Stimulated activated CD4-positive, alpha-beta T cell treated with anti-CD3 and anti-CD28 coated beads, Interleukin-4, amount 100 ng/mL, for 4 hours (primary cell): ENCODE data around the gene TTC32.

Source experiments
- DNase-seq, 2 experiments: peaks; one replicate each; pipeline ENCODE4 v3.0.0-alpha.2; 2020

Gene TTC32

GRCh38 chr2:19873014-19873413 is 28.8 kb downstream of the TTC32 start:
- DNase-seq = no peak

GRCh38 chr2:19872302-19872701 is 29.5 kb downstream of the TTC32 start:
- DNase-seq = no peak

GRCh38 chr2:19871836-19872235 is 29.9 kb downstream of the TTC32 start:
- DNase-seq = no peak

GRCh38 chr2:19870792-19871191 is 31.0 kb downstream of the TTC32 start:
- no peak for DNase-seq

GRCh38 chr2:19868701-19869580 is 32.8 kb downstream of the TTC32 start:
- DNase-seq = peak; percentile 57 to 60

GRCh38 chr2:19868224-19868623 is 33.6 kb downstream of the TTC32 start:
- DNase-seq = no peak

GRCh38 chr2:19866771-19867170 is 35.0 kb downstream of the TTC32 start:
- DNase-seq = no peak

GRCh38 chr2:19865151-19865550 is 36.6 kb downstream of the TTC32 start:
- no peak for DNase-seq

- no peak for DNase-seq
These were observed 37.4 kb downstream of the TTC32 start for GRCh38 chr2:19864381-19864780.

GRCh38 chr2:19863303-19864041 is 38.3 kb downstream of the TTC32 start:
- DNase-seq = peak; percentile 51 to 67

GRCh38 chr2:19861813-19862212 is 40.0 kb downstream of the TTC32 start:
- no peak for DNase-seq

- no peak for DNase-seq
These were observed 41.8 kb downstream of the TTC32 start for GRCh38 chr2:19860022-19860421.

GRCh38 chr2:19859565-19859964 is 42.2 kb downstream of the TTC32 start:
- no peak for DNase-seq

- DNase-seq = no peak
These were observed 44.0 kb downstream of the TTC32 start for GRCh38 chr2:19857806-19858205.

GRCh38 chr2:19857100-19857499 is 44.7 kb downstream of the TTC32 start:
- DNase-seq = no peak

GRCh38 chr2:19855542-19856431 is 46.0 kb downstream of the TTC32 start:
- no peak for DNase-seq

- no peak for DNase-seq
These were observed 46.9 kb downstream of the TTC32 start for GRCh38 chr2:19854596-19855541.

GRCh38 chr2:19851116-19851695 is 50.6 kb downstream of the TTC32 start:
- no peak for DNase-seq

GRCh38 chr2:19850056-19851050 is 51.4 kb downstream of the TTC32 start:
- DNase-seq = no peak

- DNase-seq = no peak
These were observed 52.8 kb downstream of the TTC32 start for GRCh38 chr2:19848952-19849351.
